ENCODE measurements around the gene IFNAR1.

GRCh38 chr21:33317786-33318486 lies 6.8 kb upstream of the IFNAR1 start:
- no peak for TF ChIP-seq CTCF (conservative IDR thresholded peaks at IDR 0.05; ENCODE audit: low read length)
- TF ChIP-seq EZH2phosphoT487 (IDR thresholded peaks at IDR 0.05; ENCODE audit: borderline replicate concordance, low read depth, low read length), result no peak
